Prostate gland (tissue), 1 donor: ENCODE results near the gene TPRX1.

ENCODE experiments used
- POLR2A ChIP-seq: fragments of 450-650 bp; IDR thresholded peaks from one replicate; pipeline ENCODE4 v1.6.1; 2016; ENCODE audit warnings: antibody characterized with exemption, mild to moderate bottlenecking
- POLR2AphosphoS5 ChIP-seq: sonication (generic); formaldehyde crosslinking; IDR thresholded peaks from one replicate; pipeline ENCODE4 v1.6.1; 2017; ENCODE audit warnings: antibody characterized with exemption

DNA sequence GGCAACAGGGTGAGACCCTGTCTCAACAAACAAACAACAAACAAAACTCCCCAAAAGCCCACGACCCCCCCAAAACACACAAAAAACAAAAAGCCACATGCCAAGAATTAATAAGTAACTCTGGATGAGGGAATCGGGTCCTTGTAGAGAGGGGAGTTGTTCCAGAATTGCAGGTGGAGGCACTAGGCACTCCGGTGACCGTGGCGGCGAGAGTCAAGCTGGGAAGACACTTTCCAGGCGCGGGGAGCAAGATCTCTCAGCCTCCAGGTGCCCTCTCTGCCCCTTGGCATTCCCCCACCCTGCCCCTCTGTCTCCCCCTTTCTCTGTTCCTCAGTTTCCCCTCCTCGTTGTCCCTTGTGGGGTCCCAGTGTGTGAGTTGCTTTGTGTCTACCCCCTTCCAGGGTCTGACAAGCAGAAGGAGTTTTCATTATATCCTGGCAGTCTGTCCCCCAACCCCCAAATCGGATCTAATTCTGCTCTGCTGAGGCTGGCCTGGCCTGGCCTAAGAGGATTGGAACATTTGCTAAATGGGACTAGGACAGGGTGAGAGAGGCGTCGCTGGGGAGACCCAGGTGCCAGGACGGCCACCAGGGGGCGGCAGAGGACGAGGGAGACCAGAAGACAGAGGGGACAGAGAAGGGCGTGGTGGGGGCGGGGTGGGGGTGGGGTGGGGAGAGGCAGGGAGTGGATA lies 9.1 kb upstream of the TPRX1 start:
- TF ChIP-seq POLR2AphosphoS5, result no peak
- TF ChIP-seq POLR2A, result no peak
